ENCODE measurements around the gene KRT36.

DNA sequence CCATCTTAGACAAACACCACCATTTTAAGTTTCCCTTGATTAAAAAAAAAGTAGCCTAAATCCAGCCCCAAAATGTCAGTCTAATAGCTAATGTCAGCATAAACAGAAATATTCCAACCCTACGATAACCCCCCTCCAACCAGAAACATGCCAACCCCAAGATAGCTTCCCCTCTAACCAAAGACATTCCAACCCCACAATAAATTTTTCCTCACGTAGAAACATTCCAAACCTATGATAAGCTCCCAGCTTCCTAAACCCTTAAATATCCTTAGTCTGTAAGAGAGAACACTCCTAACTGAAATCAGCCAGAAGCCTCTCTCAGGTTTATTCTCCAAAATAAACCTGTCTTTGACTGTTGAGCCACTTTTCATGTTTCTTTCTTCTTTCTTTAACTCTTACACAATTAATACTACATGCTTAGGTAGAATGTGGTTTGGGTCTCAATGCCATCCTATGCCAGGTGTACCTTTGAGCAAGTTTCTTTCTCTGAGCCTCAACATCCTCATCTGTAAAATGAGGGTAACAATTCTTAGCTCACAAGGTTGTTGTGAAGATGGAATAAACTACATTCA is 38.5 kb downstream of the KRT36 start:
- no peak for TF ChIP-seq POLR2A (IDR thresholded peaks at IDR 0.05)
- TF ChIP-seq, protein P1, sequence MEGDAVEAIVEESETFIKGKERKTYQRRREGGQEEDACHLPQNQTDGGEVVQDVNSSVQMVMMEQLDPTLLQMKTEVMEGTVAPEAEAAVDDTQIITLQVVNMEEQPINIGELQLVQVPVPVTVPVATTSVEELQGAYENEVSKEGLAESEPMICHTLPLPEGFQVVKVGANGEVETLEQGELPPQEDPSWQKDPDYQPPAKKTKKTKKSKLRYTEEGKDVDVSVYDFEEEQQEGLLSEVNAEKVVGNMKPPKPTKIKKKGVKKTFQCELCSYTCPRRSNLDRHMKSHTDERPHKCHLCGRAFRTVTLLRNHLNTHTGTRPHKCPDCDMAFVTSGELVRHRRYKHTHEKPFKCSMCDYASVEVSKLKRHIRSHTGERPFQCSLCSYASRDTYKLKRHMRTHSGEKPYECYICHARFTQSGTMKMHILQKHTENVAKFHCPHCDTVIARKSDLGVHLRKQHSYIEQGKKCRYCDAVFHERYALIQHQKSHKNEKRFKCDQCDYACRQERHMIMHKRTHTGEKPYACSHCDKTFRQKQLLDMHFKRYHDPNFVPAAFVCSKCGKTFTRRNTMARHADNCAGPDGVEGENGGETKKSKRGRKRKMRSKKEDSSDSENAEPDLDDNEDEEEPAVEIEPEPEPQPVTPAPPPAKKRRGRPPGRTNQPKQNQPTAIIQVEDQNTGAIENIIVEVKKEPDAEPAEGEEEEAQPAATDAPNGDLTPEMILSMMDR (IDR thresholded peaks at IDR 0.05), result no peak

All from stomach (tissue), 4 donors.